Stomach smooth muscle (tissue), 2 donors: ENCODE measurements around the gene WDR90.

ENCODE experiments used
- H3K27ac ChIP-seq: one replicate; pipeline ENCODE4 v1.7.0; 2013; ENCODE audit warnings: mild to moderate bottlenecking, low read length, inconsistent platforms
- H3K27me3 ChIP-seq, 2 donors: one replicate each; pipeline ENCODE4 v1.7.0; 2013; ENCODE audit warnings: low read length in 2 of 2; ENCODE audit not compliant: insufficient read depth in 2 of 2, control insufficient read depth in 1 of 2
- H3K36me3 ChIP-seq, 2 donors: one replicate each; pipeline ENCODE4 v1.7.0; 2013; ENCODE audit warnings: low read length in 2 of 2; ENCODE audit not compliant: control insufficient read depth in 2 of 2, insufficient read depth in 2 of 2
- H3K4me1 ChIP-seq: one replicate; pipeline ENCODE4 v1.7.0; 2013; ENCODE audit warnings: low read length; ENCODE audit not compliant: control insufficient read depth, insufficient read depth
- H3K4me3 ChIP-seq, 2 donors: one replicate each; pipeline ENCODE4 v1.7.0; 2013; ENCODE audit warnings: low read length in 2 of 2
- H3K9ac ChIP-seq, 2 donors: one replicate each; pipeline ENCODE4 v1.7.0; 2013; ENCODE audit warnings: low read length in 2 of 2, mild to moderate bottlenecking in 1 of 2
- H3K9me3 ChIP-seq, 2 donors: one replicate each; pipeline ENCODE4 v1.7.0; 2013; ENCODE audit warnings: low read length in 2 of 2; ENCODE audit not compliant: control insufficient read depth in 2 of 2
- donor health status: healthy.
- donor health status: Pancreatic carcinoma.

Gene WDR90

DNA sequence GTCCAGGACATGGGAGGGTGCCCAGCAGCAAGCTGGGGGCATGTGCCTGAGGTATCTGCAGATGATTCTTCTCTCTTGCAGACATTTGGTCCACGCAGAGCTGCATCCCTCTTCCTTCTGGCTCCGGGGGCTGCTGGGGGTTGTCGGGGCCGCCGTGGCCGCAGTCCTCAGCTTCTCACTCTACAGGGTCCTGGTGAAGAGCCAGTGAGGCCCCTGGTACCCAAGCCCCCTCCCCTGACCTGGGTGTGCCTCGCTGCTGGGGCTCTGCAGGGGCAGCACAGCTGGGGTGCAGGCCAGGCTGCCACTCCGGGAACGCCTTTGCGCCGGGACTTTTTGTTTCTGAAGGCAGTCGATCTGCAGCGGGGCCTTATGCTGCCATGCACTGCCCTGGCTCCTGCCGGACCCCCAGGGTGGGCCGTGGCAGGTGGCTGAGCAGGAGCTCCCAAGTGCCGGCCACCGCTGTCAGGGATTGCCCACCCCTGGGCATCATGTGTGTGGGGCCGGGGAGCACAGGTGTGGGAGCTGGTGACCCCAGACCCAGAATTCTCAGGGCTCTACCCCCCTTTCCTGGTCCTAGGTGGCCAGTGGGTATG lies 24.3 kb downstream of the WDR90 start:
- H3K4me1 ChIP-seq: peaks cover 27% of the 10 kb centered on the region
- H3K9me3 ChIP-seq: no peaks in the 10 kb centered on the region
- no peak overlapping the region for H3K9ac ChIP-seq
- no peak overlapping the region for H3K4me3 ChIP-seq
- H3K27ac ChIP-seq: no peak overlapping the region
- H3K36me3 ChIP-seq: peaks cover 13 to 20% of the 10 kb centered on the region in 2 donors
- peaks cover 0 to 4% of the 10 kb centered on the region in 2 donors for H3K27me3 ChIP-seq

DNA sequence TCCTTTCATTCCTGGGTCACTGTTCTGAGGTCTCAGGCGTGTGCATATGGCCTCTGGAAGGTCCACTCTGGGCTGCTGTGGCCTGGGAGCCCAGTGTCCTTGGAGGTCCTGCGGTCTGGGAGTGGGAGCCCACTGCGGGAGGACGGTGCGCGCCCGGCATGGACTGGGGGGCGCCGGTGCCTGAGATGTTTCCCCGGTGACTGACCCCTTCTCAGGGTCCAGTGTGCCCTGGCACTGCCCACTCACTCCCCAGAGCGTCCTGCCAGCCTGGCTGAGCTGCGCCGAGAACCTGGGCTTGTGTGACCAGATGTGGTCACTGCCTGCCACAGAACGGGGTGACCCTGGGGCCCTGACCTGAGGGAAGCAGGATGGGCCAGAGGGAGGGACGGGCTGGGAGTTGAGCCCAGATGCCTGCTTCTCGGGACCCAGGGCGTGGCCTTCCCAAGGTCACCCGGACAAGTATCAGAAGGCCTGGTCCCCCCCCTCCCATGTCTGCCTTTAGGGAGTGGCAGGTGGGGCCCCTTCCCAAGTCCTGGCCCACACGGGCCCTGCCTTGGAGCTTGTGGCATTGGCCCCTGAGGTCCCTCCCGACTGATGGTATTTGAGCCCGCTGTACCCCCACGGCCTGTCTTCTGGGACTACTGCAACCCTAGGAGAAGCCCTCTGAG lies 25.2 kb downstream of the WDR90 start:
- no peaks in the 10 kb centered on the region for H3K9me3 ChIP-seq
- H3K27me3 ChIP-seq: peaks cover 0 to 4% of the 10 kb centered on the region in 2 donors
- H3K4me3 ChIP-seq: no peak overlapping the region
- no peak overlapping the region for H3K27ac ChIP-seq
- H3K4me1 ChIP-seq: peaks cover 22% of the 10 kb centered on the region
- H3K36me3 ChIP-seq: peaks cover 13 to 20% of the 10 kb centered on the region in 2 donors
- no peak overlapping the region for H3K9ac ChIP-seq

DNA sequence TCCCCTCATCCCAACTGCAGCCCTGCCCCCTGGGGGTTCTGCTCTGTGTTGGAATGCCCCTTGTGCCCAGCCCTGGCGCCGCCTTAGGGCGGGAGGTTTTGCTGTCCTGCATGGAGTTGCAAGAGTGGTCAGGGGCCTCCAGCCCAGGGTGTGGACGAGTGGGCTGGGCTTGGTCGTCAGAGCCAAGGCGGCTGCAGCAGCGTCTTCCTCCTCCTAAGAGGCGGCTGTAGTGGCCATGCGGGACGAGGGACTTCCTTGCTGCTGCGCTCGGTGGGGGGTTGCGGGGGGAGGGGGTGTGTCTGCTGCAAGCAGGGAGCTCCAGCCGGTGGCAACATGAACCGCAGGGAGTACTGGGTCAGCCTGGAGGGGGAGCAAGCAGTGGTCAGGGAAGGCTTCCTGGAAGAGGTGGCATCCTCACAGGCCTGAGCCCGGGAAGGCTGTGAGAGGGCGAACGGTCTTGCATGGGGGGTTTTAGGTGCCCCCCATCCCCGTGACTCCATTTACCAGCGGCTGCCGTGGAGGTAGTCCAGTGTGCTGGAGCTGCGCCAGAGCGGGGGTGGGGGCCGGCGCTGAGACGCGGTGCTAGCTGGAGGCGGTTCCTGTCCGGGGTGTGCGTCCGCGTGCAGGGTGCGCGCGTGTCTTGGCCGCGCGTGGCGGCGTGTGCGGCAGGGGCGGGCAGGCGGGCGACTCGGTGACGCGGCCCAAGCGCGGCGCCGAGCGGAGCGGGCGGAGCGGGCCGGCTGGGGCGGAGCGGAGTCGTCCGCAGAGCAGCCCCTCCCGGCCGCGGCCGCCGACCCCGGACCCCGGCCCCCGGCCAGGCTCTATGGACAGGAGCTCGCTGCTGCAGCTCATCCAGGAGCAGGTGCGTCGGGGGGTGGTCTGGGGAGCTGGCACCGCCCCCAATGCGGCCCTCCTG lies 26.1 kb downstream of the WDR90 start, which contains the start of gene RHBDL1:
Gene RHBDL1, plus strand, starts transcription at position 704 of the 916 bp plus-strand sequence. Its CDS starts 120 bp downstream, at position 824.
- H3K27me3 ChIP-seq: peaks cover 0 to 4% of the 10 kb centered on the region in 2 donors
- peaks cover 23% of the 10 kb centered on the region for H3K4me1 ChIP-seq
- H3K36me3 ChIP-seq: peaks cover 11 to 13% of the 10 kb centered on the region in 2 donors
- H3K9me3 ChIP-seq: no peaks in the 10 kb centered on the region
- peak within 1 kb of the TSS in 1 of 2 donors; percentile 68 for H3K4me3 ChIP-seq
- no peak within 1 kb of the TSS for H3K27ac ChIP-seq
- peak within 1 kb of the TSS in 1 of 2 donors; percentile 38 for H3K9ac ChIP-seq

DNA sequence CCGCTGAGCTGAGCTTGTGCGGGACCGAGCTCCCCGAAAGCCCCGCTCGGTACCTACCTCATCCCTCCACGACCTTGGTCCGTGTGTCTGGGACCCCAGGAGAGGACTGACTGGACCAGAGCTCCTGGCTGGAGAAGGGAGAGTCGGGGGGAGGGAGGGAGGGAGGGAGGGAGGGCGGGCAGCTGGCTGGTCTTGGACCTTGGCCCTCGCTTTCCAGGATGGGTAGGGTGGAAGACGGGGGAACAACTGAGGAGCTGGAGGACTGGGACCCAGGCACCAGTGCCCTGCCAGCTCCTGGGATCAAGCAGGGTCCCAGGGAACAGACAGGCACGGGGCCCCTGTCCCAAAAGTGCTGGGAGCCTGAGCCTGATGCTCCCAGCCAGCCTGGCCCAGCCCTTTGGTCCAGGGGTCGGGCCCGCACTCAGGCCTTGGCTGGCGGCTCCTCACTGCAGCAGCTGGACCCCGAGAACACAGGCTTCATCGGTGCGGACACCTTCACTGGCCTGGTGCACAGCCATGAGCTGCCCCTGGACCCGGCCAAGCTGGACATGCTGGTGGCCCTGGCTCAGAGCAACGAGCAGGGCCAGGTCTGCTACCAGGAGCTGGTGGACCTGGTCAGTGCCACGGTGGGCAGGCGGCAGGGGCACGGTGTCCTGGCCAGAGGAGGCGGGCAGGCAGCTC lies 26.9 kb downstream of the WDR90 start:
- no peak overlapping the region for H3K27ac ChIP-seq
- H3K9ac ChIP-seq: no peak overlapping the region
- H3K4me3 ChIP-seq: peak overlapping the region in 1 of 2 donors; percentile 68
- H3K36me3 ChIP-seq: peaks cover 9 to 12% of the 10 kb centered on the region in 2 donors
- H3K4me1 ChIP-seq: peaks cover 27% of the 10 kb centered on the region
- peaks cover 0 to 4% of the 10 kb centered on the region in 2 donors for H3K27me3 ChIP-seq
- no peaks in the 10 kb centered on the region for H3K9me3 ChIP-seq

DNA sequence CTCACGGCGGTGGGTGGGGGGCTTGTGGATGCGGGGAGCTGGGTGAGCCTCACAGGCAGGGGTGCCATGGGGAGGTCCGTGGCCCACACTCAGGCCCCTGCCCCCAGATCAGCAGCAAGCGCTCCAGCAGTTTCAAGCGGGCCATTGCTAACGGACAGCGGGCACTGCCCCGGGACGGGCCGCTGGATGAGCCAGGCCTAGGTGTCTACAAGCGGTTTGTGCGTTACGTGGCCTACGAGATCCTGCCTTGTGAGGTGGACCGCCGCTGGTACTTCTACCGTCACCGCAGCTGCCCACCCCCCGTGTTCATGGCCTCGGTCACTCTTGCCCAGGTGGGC lies 27.4 kb downstream of the WDR90 start:
- Histone ChIP-seq H3K27ac (no peak overlapping the region), H3K9me3 (no peaks in the 10 kb centered on the region), H3K9ac (no peak overlapping the region), H3K4me1 (peaks cover 32% of the 10 kb centered on the region), H3K27me3 (peaks cover 0 to 4% of the 10 kb centered on the region in 2 donors), H3K4me3 (no peak overlapping the region), H3K36me3 (peaks cover 9 to 10% of the 10 kb centered on the region in 2 donors)

DNA sequence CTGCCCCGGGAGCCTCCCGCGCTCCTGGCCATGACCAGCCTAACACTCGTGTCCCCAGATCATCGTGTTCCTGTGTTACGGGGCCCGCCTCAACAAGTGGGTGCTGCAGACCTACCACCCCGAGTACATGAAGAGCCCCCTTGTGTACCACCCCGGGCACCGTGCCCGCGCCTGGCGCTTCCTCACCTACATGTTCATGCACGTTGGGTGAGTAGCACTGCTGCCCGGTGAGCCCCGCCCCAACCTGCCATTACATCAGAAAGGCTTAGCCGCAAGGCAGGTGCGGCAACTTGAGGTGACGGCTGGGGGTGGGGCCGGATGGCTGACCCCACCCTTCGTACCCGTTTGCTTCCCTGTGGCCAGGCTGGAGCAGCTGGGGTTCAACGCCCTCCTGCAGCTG lies 27.7 kb downstream of the WDR90 start:
- Histone ChIP-seq H3K9me3 (no peaks in the 10 kb centered on the region), H3K9ac (no peak overlapping the region), H3K4me1 (peaks cover 36% of the 10 kb centered on the region), H3K36me3 (peaks cover 11 to 13% of the 10 kb centered on the region in 2 donors), H3K27me3 (peaks cover 0 to 4% of the 10 kb centered on the region in 2 donors), H3K27ac (no peak overlapping the region), H3K4me3 (no peak overlapping the region)

DNA sequence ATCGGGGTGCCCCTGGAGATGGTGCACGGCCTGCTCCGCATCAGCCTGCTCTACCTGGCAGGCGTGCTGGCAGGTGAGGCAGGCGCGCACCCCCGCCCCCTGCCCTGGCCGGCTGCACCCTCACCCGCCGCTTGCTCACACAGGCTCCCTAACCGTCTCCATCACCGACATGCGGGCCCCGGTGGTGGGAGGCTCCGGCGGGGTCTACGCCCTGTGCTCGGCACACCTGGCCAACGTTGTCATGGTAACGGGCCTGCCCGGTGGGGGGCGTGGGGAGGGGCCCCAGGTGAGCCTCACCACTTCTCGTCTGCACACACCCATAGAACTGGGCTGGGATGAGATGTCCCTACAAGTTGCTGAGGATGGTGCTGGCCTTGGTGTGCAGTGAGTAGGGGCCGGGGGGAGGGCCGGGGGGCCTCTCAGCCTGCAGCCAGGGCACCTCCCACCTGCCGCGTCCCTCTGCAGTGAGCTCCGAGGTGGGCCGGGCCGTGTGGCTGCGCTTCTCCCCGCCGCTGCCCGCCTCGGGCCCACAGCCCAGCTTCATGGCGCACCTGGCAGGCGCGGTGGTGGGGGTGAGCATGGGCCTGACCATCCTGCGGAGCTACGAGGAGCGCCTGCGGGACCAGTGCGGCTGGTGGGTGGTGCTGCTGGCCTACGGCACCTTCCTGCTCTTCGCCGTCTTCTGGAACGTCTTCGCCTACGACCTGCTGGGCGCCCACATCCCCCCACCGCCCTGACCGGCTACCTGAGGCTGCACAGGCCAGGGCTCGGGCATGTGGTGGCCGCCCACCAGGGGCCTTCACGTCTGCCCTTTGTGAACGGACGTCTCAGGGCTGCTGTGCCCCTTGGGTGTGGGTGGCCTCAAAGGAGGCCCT lies 28.4 kb downstream of the WDR90 start:
- Histone ChIP-seq H3K4me3 (no peak overlapping the region), H3K27ac (no peak overlapping the region), H3K27me3 (peaks cover 0 to 4% of the 10 kb centered on the region in 2 donors), H3K4me1 (peaks cover 42% of the 10 kb centered on the region), H3K9me3 (no peaks in the 10 kb centered on the region), H3K9ac (no peak overlapping the region), H3K36me3 (peaks cover 11 to 16% of the 10 kb centered on the region in 2 donors)

DNA sequence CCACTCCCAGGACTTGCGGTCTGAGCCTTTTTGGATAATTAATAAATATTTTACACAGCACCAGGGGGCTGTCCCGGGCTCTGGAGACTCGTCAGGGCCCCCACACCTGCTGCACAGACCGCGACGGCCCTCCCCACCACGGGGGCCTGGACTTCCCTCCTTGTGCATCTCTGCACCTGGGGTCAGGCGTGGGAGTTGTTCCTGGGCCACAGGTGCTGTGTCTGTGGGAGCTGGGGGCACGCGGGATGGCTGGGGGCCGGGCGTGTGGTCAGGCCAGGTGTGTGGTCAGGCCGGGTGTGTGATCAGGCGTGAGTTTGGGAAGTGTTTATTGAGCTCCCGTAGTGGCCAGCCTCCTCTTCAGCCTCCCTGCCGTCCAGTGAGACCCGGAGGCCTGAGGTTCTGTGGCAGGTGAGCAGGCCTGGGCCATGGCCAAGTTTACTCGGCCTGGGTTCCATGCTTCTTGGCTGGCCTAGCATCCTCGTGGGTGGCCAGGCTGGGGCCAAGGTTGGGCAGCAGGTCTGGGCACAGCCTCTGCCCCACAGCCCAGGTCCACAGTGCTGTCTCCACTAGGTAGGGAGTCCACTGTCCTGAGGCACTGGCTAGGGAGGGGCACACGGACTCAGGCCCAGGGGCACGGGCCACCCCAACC lies 29.2 kb downstream of the WDR90 start:
- Histone ChIP-seq H3K27ac (no peak overlapping the region), H3K9ac (no peak overlapping the region), H3K36me3 (peaks cover 12 to 17% of the 10 kb centered on the region in 2 donors), H3K4me3 (no peak overlapping the region), H3K9me3 (no peaks in the 10 kb centered on the region), H3K4me1 (peaks cover 50% of the 10 kb centered on the region), H3K27me3 (peaks cover 0 to 4% of the 10 kb centered on the region in 2 donors)
